ENCODE data around the gene C16orf92. TPM values are rescaled to one million over a fixed set of nuclear protein-coding genes. Genes with fewer than 3 reads are reported as not detected.

The C16orf92 gene
- total RNA-seq, 1 experiment from 2014 or later = not detected

GRCh38 chr16:30000735-30001631 is 22.0 kb upstream of the C16orf92 start:
- Mint-ChIP-seq H3K36me3 (peaks cover 18% of the 10 kb centered on the region), H3K4me3 (peak overlapping the region; percentile 24; the same call in 1 of the 2 replicates), H3K9me3 (no peaks in the 10 kb centered on the region), H3K27ac (no peak overlapping the region; the same call in 1 of the 2 replicates), H3K27me3 (ENCODE audit: low read depth) (no peaks in the 10 kb centered on the region), H3K4me1 (peaks cover 17% of the 10 kb centered on the region)
- POLR2A ChIA-PET = interaction anchor here (1.3 kb wide), 1 partner anchor 31 kb away, joined by 3 read pairs; the partner anchor contains the start of gene TLCD3B
- DNase-seq (ENCODE audit: low spot score) (peak; percentile 77), ATAC-seq (peak; percentile 31)
- TF ChIP-seq HMGXB4 (CRISPR knock-in tag; IDR thresholded peaks at IDR 0.05) (0 out of 2 replicates have a peak, but pooled peaks have one; percentile 38), CTCF (IDR thresholded peaks at IDR 0.05) (0 out of 2 replicates have a peak, but pooled peaks have one; percentile 33)
- TF ChIP-seq, protein P1, sequence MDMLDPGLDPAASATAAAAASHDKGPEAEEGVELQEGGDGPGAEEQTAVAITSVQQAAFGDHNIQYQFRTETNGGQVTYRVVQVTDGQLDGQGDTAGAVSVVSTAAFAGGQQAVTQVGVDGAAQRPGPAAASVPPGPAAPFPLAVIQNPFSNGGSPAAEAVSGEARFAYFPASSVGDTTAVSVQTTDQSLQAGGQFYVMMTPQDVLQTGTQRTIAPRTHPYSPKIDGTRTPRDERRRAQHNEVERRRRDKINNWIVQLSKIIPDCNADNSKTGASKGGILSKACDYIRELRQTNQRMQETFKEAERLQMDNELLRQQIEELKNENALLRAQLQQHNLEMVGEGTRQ (CRISPR knock-in tag; IDR thresholded peaks at IDR 0.05) = no peak
- CTCF ChIA-PET = interaction anchor here (0.5 to 1.6 kb wide), 25 partner anchors 9 to 367 kb away, joined by 3 to 23 read pairs (median 4); partner anchors contain the start of genes ASPHD1, DOC2A, KCTD13 and PAGR1

DNA sequence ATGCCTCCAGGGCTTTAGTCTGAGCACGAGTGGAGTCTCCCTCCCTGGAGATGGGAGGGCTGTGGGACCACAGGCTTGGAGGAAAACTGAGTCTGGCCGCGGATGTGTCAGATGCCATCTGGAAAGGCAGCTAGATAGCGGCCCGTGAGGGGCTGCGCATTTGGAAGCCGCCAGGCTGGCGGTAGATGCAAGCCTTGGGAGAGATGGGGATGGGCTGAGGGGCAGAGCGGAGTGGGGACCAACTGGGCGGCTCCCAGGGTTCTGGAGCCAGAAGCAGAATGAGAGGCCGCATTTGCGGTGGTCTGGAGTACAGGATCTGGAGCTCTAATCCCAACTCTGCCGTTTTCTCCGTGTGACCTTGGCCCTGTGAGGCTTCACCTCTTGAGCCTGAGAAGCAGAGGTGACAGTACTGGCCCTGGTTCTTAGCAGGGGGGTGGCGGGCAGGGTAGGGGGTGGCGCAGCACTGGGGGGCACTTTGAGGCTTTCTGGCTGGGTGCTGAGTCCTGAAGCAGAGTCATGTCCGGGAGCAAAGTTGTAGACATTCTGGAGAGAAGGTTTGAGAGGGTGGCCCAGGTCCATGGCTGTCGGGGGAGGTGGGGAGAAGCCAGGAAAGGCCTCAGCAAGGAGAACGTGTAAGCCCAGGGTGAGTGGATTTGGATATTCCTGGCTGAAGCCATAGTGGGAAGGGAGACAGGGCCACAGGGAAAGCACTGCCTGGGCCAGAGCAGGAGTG is 20.2 kb upstream of the C16orf92 start:
- peaks cover 13% of the 10 kb centered on the region for H3K4me1 Mint-ChIP-seq
- H3K27ac Mint-ChIP-seq = peak overlapping the region; percentile 63
- CTCF ChIA-PET = interaction anchor here (1.0 to 1.3 kb wide), 2 partner anchors 27 to 154 kb away, joined by 3 to 5 read pairs; no protein-coding TSS in a partner anchor
- DNase-seq (ENCODE audit: low spot score) = no peak
- no peaks in the 10 kb centered on the region for H3K27me3 Mint-ChIP-seq (ENCODE audit: low read depth)
- H3K4me3 Mint-ChIP-seq = no peak overlapping the region
- POLR2A ChIA-PET = interaction anchor here (0.6 to 1.3 kb wide), 2 partner anchors 29 to 319 kb away, joined by 3 read pairs; partner anchors contain the start of gene TLCD3B
- H3K36me3 Mint-ChIP-seq = peaks cover 15% of the 10 kb centered on the region
- ATAC-seq = no peak
- TF ChIP-seq, protein P2, sequence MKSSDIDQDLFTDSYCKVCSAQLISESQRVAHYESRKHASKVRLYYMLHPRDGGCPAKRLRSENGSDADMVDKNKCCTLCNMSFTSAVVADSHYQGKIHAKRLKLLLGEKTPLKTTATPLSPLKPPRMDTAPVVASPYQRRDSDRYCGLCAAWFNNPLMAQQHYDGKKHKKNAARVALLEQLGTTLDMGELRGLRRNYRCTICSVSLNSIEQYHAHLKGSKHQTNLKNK (CRISPR knock-in tag; IDR thresholded peaks at IDR 0.05) = no peak
- no peak for TF ChIP-seq ZNF121 (CRISPR knock-in tag; IDR thresholded peaks at IDR 0.05)
- no peak for TF ChIP-seq TP53 (CRISPR knock-in tag; IDR thresholded peaks at IDR 0.05)
- TF ChIP-seq, protein P3, sequence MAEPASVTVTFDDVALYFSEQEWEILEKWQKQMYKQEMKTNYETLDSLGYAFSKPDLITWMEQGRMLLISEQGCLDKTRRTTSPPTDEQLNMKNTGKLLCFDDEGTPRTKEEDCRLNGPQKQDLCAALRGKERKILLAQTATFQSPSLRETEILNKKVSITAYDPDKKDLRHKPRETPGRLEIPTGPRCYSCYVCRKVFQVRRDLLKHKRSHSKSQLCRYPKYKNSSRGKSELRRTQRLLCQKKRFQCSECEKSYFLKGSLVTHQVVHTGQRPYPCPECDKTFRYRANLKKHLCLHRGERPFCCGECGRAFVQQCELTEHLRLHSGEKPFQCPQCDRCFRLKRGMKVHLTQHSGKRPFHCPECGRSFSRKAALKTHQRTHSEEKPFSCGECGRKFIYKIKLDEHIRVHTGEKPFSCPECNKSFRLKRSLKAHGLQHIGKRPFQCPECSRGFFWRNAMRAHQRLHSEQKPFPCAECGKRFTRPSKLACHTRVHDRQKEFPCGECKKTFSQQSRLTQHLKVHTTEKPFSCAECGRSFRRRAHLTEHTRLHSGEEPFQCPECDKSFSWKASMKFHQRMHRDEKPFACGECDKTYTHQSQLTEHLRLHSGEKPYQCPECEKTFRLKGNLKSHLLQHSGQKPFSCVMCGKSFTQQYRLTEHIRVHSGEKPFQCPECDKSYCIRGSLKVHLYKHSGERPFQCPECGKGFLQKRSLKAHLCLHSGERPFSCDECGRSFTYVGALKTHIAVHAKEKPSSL (CRISPR knock-in tag; conservative IDR thresholded peaks at IDR 0.05) = no peak
- TF ChIP-seq NFYB (CRISPR knock-in tag; conservative IDR thresholded peaks at IDR 0.05; ENCODE audit: low read depth) = no peak
- TF ChIP-seq PRRX2 (CRISPR knock-in tag; IDR thresholded peaks at IDR 0.05) = no peak
- no peak for TF ChIP-seq EMX1 (CRISPR knock-in tag; IDR thresholded peaks at IDR 0.05)
- TF ChIP-seq NR1H2 (CRISPR knock-in tag; IDR thresholded peaks at IDR 0.05) = no peak
- no peak for TF ChIP-seq JAZF1 (CRISPR knock-in tag; IDR thresholded peaks at IDR 0.05)
- no peak for TF ChIP-seq PREB (CRISPR knock-in tag; IDR thresholded peaks at IDR 0.05; ENCODE audit: borderline replicate concordance)
- TF ChIP-seq, protein P4, sequence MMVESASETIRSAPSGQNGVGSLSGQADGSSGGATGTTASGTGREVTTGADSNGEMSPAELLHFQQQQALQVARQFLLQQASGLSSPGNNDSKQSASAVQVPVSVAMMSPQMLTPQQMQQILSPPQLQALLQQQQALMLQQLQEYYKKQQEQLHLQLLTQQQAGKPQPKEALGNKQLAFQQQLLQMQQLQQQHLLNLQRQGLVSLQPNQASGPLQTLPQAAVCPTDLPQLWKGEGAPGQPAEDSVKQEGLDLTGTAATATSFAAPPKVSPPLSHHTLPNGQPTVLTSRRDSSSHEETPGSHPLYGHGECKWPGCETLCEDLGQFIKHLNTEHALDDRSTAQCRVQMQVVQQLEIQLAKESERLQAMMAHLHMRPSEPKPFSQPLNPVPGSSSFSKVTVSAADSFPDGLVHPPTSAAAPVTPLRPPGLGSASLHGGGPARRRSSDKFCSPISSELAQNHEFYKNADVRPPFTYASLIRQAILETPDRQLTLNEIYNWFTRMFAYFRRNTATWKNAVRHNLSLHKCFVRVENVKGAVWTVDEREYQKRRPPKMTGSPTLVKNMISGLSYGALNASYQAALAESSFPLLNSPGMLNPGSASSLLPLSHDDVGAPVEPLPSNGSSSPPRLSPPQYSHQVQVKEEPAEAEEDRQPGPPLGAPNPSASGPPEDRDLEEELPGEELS (CRISPR knock-in tag; IDR thresholded peaks at IDR 0.05) = no peak
- no peak for TF ChIP-seq ZNF416 (CRISPR knock-in tag; IDR thresholded peaks at IDR 0.05)
- TF ChIP-seq, protein P5, sequence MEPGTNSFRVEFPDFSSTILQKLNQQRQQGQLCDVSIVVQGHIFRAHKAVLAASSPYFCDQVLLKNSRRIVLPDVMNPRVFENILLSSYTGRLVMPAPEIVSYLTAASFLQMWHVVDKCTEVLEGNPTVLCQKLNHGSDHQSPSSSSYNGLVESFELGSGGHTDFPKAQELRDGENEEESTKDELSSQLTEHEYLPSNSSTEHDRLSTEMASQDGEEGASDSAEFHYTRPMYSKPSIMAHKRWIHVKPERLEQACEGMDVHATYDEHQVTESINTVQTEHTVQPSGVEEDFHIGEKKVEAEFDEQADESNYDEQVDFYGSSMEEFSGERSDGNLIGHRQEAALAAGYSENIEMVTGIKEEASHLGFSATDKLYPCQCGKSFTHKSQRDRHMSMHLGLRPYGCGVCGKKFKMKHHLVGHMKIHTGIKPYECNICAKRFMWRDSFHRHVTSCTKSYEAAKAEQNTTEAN (CRISPR knock-in tag; IDR thresholded peaks at IDR 0.05) = no peak
- no peak for TF ChIP-seq TEAD4 (CRISPR knock-in tag; IDR thresholded peaks at IDR 0.05)
- TF ChIP-seq MYBL2 (CRISPR knock-in tag; IDR thresholded peaks at IDR 0.05) = no peak
- no peak for TF ChIP-seq CREB1 (CRISPR knock-in tag; IDR thresholded peaks at IDR 0.05)
- no peaks in the 10 kb centered on the region for H3K9me3 Mint-ChIP-seq
